ENCODE data around the gene PLK3.

DNA sequence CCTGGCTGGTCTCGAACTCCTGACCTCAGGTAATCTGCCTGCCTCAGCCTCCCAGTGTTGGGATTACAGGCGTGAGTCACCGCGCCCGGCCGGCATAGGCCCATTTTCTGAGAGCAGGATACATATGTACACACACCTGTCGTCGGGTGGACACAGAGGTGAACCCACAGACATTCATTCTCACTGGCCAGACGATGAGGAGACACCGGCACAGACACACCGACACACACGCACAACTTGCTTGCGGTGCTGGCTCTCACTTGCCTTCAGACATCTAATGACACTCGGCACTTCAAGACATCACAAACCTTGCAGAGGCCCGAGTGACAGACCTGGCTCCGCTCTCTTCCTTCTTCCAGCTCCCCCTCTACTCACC, 42.3 kb downstream of the PLK3 start:
- TF ChIP-seq, protein P1, sequence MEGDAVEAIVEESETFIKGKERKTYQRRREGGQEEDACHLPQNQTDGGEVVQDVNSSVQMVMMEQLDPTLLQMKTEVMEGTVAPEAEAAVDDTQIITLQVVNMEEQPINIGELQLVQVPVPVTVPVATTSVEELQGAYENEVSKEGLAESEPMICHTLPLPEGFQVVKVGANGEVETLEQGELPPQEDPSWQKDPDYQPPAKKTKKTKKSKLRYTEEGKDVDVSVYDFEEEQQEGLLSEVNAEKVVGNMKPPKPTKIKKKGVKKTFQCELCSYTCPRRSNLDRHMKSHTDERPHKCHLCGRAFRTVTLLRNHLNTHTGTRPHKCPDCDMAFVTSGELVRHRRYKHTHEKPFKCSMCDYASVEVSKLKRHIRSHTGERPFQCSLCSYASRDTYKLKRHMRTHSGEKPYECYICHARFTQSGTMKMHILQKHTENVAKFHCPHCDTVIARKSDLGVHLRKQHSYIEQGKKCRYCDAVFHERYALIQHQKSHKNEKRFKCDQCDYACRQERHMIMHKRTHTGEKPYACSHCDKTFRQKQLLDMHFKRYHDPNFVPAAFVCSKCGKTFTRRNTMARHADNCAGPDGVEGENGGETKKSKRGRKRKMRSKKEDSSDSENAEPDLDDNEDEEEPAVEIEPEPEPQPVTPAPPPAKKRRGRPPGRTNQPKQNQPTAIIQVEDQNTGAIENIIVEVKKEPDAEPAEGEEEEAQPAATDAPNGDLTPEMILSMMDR (optimal IDR thresholded peaks at IDR 0.05 in 1 of 3, IDR thresholded peaks at IDR 0.05 in 1 of 3, conservative IDR thresholded peaks at IDR 0.05 in 1 of 3; ENCODE audit: extremely low read depth in 1 of 3, insufficient read depth in 2 of 3, low read length in 3 of 3) = no peak
- TF ChIP-seq EZH2 (IDR thresholded peaks at IDR 0.05; ENCODE audit: low read length) = no peak
